ENCODE measurements around the gene TCF7L1.

- TF ChIP-seq CTCF (IDR thresholded peaks at IDR 0.05; ENCODE audit: insufficient read depth, low read depth, low read length), result no peak
- TF ChIP-seq EZH2 (IDR thresholded peaks at IDR 0.05; ENCODE audit: insufficient read depth, low read length), result no peak
Measured at GRCh38 chr2:85329181-85329651, 196.0 kb downstream of the TCF7L1 start.

All from astrocyte (in vitro differentiated cells and primary cell).